Measurements from ENCODE around the gene SEM1. TPM values are rescaled to one million over a fixed set of nuclear protein-coding genes. Genes with fewer than 3 reads are reported as not detected.

The SEM1 gene
- polyA plus RNA-seq, 1 donor (not counting 4 experiments of a cell fraction or from before 2014, with no cell fraction given) = 180 TPM

- Histone ChIP-seq H3K36me3 (ENCODE audit: control insufficient read depth in 2 of 2, extremely low read depth in 1 of 2, insufficient read depth in 2 of 2, low read length in 2 of 2) (no peaks in the 10 kb centered on the region), H3K4me3 (ENCODE audit: control insufficient read depth in 2 of 3, extremely low read depth in 1 of 3, insufficient read depth in 2 of 3, low read depth in 1 of 3, low read length in 3 of 3) (no peak overlapping the region), H3K27ac (ENCODE audit: control insufficient read depth, insufficient read depth, low read length) (no peak overlapping the region), H3K4me2 (ENCODE audit: control insufficient read depth, extremely low read depth, insufficient read depth, low read depth, low read length) (no peak overlapping the region), H3K27me3 (ENCODE audit: control insufficient read depth, extremely low read depth, insufficient read depth, low read length) (no peaks in the 10 kb centered on the region), H3K9ac (ENCODE audit: control insufficient read depth, extremely low read depth, insufficient read depth, low read length) (no peak overlapping the region), H4K20me1 (ENCODE audit: control insufficient read depth, extremely low read depth, insufficient read depth, low read length) (no peaks in the 10 kb centered on the region), H3K9me3 (ENCODE audit: control insufficient read depth, low read depth, low read length) (no peaks in the 10 kb centered on the region), H3K79me2 (ENCODE audit: control insufficient read depth, insufficient read depth, low read length) (no peaks in the 10 kb centered on the region), H3K9me1 (ENCODE audit: control insufficient read depth, extremely low read depth, insufficient read depth, low read length) (no peaks in the 10 kb centered on the region), H3K4me1 (ENCODE audit: control insufficient read depth, extremely low read depth, insufficient read depth, low read length) (no peaks in the 10 kb centered on the region), H2AFZ (ENCODE audit: control insufficient read depth, low read length) (no peak overlapping the region)
- dilution Hi-C loops (cut with MboI; ENCODE audit: extremely low pct_ligation_motif_present, low sequenced_read_pairs) = no loop called here
- FAIRE-seq (no peak), DNase-seq (ENCODE audit: low read depth, low spot score) (no peak)
- TF ChIP-seq, protein P1, sequence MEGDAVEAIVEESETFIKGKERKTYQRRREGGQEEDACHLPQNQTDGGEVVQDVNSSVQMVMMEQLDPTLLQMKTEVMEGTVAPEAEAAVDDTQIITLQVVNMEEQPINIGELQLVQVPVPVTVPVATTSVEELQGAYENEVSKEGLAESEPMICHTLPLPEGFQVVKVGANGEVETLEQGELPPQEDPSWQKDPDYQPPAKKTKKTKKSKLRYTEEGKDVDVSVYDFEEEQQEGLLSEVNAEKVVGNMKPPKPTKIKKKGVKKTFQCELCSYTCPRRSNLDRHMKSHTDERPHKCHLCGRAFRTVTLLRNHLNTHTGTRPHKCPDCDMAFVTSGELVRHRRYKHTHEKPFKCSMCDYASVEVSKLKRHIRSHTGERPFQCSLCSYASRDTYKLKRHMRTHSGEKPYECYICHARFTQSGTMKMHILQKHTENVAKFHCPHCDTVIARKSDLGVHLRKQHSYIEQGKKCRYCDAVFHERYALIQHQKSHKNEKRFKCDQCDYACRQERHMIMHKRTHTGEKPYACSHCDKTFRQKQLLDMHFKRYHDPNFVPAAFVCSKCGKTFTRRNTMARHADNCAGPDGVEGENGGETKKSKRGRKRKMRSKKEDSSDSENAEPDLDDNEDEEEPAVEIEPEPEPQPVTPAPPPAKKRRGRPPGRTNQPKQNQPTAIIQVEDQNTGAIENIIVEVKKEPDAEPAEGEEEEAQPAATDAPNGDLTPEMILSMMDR (optimal IDR thresholded peaks at IDR 0.05 in 1 of 3, IDR thresholded peaks at IDR 0.05 in 1 of 3, conservative IDR thresholded peaks at IDR 0.05 in 1 of 3; ENCODE audit: extremely low read depth in 1 of 3, insufficient read depth in 2 of 3, low read length in 3 of 3) = no peak
- TF ChIP-seq EZH2 (IDR thresholded peaks at IDR 0.05; ENCODE audit: low read length) = no peak
Observed at GRCh38 chr7:96739609-96740008, 30.0 kb upstream of the SEM1 start.

DNA sequence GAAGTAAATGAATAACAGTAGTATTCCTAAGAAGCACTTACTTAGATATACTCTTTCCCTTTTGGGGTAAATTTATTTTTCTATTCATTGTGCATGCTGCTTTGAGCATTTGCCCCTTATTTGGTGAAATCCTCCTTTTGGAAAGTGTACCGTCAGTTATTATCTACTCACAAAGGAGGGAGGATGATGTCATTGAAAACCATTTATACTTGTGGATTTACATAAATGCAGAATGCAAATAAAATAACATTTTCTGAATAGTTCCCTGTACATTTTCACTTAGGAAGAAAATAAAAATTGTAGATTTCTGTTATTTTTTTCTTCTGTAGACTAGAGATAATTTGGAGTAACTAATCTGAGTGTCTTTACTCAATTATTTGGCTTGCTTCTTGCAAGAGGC lies 29.5 kb upstream of the SEM1 start:
- H3K36me3 ChIP-seq (ENCODE audit: control insufficient read depth in 2 of 2, extremely low read depth in 1 of 2, insufficient read depth in 2 of 2, low read length in 2 of 2) = no peaks in the 10 kb centered on the region
- H3K27me3 ChIP-seq (ENCODE audit: control insufficient read depth, extremely low read depth, insufficient read depth, low read length) = no peaks in the 10 kb centered on the region
- no peaks in the 10 kb centered on the region for H3K4me1 ChIP-seq (ENCODE audit: control insufficient read depth, extremely low read depth, insufficient read depth, low read length)
- no peaks in the 10 kb centered on the region for H3K9me3 ChIP-seq (ENCODE audit: control insufficient read depth, low read depth, low read length)
- H3K4me3 ChIP-seq (ENCODE audit: control insufficient read depth in 2 of 3, extremely low read depth in 1 of 3, insufficient read depth in 2 of 3, low read depth in 1 of 3, low read length in 3 of 3) = no peak overlapping the region
- H4K20me1 ChIP-seq (ENCODE audit: control insufficient read depth, extremely low read depth, insufficient read depth, low read length) = no peaks in the 10 kb centered on the region
- dilution Hi-C loops (cut with MboI; ENCODE audit: extremely low pct_ligation_motif_present, low sequenced_read_pairs) = no loop called here
- no peak overlapping the region for H3K27ac ChIP-seq (ENCODE audit: control insufficient read depth, insufficient read depth, low read length)
- no peak overlapping the region for H3K4me2 ChIP-seq (ENCODE audit: control insufficient read depth, extremely low read depth, insufficient read depth, low read depth, low read length)
- H3K9me1 ChIP-seq (ENCODE audit: control insufficient read depth, extremely low read depth, insufficient read depth, low read length) = no peaks in the 10 kb centered on the region
- no peak for FAIRE-seq
- no peaks in the 10 kb centered on the region for H3K79me2 ChIP-seq (ENCODE audit: control insufficient read depth, insufficient read depth, low read length)
- H3K9ac ChIP-seq (ENCODE audit: control insufficient read depth, extremely low read depth, insufficient read depth, low read length) = no peak overlapping the region
- DNase-seq (ENCODE audit: low read depth, low spot score) = no peak
- no peak overlapping the region for H2AFZ ChIP-seq (ENCODE audit: control insufficient read depth, low read length)
- TF ChIP-seq EZH2 (IDR thresholded peaks at IDR 0.05; ENCODE audit: low read length) = no peak
- TF ChIP-seq, protein P1 (optimal IDR thresholded peaks at IDR 0.05 in 1 of 3, IDR thresholded peaks at IDR 0.05 in 1 of 3, conservative IDR thresholded peaks at IDR 0.05 in 1 of 3; ENCODE audit: extremely low read depth in 1 of 3, insufficient read depth in 2 of 3, low read length in 3 of 3) = no peak

Data from keratinocyte (primary cell).